ENCODE data around the gene RAB11B. TPM values are rescaled to one million over a fixed set of nuclear protein-coding genes. Genes with fewer than 3 reads are reported as not detected.

The RAB11B gene
- total and polyA plus RNA-seq, 9 of the 15 experiments (the other 6 are each of a cell fraction or from before 2014, with no cell fraction given), result 0.74 to 71.0 (median 13.8) TPM

DNA sequence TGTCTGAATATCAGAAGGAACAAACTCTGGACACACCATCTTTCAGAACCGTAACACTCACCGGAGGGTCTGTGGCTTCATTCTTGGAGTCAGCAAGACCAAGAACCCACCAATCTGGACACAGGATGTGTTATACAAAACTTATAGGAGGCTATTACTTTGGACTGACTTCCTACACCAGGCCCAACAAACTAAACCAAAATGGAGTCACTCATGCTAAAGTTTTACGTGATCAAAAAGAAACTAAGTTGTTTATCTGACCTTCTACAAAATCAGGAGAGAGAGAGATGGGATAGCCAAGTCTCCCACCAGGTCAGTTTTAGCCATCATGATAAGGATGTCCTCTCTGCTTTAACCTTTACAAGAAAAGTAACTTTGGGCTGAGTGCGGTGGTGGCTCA lies 3.2 kb upstream of the RAB11B start (continued):
- TF ChIP-seq, protein P1, sequence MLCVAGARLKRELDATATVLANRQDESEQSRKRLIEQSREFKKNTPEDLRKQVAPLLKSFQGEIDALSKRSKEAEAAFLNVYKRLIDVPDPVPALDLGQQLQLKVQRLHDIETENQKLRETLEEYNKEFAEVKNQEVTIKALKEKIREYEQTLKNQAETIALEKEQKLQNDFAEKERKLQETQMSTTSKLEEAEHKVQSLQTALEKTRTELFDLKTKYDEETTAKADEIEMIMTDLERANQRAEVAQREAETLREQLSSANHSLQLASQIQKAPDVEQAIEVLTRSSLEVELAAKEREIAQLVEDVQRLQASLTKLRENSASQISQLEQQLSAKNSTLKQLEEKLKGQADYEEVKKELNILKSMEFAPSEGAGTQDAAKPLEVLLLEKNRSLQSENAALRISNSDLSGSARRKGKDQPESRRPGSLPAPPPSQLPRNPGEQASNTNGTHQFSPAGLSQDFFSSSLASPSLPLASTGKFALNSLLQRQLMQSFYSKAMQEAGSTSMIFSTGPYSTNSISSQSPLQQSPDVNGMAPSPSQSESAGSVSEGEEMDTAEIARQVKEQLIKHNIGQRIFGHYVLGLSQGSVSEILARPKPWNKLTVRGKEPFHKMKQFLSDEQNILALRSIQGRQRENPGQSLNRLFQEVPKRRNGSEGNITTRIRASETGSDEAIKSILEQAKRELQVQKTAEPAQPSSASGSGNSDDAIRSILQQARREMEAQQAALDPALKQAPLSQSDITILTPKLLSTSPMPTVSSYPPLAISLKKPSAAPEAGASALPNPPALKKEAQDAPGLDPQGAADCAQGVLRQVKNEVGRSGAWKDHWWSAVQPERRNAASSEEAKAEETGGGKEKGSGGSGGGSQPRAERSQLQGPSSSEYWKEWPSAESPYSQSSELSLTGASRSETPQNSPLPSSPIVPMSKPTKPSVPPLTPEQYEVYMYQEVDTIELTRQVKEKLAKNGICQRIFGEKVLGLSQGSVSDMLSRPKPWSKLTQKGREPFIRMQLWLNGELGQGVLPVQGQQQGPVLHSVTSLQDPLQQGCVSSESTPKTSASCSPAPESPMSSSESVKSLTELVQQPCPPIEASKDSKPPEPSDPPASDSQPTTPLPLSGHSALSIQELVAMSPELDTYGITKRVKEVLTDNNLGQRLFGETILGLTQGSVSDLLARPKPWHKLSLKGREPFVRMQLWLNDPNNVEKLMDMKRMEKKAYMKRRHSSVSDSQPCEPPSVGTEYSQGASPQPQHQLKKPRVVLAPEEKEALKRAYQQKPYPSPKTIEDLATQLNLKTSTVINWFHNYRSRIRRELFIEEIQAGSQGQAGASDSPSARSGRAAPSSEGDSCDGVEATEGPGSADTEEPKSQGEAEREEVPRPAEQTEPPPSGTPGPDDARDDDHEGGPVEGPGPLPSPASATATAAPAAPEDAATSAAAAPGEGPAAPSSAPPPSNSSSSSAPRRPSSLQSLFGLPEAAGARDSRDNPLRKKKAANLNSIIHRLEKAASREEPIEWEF (CRISPR knock-in tag; IDR thresholded peaks at IDR 0.05), result no peak
- TF ChIP-seq, protein P2, sequence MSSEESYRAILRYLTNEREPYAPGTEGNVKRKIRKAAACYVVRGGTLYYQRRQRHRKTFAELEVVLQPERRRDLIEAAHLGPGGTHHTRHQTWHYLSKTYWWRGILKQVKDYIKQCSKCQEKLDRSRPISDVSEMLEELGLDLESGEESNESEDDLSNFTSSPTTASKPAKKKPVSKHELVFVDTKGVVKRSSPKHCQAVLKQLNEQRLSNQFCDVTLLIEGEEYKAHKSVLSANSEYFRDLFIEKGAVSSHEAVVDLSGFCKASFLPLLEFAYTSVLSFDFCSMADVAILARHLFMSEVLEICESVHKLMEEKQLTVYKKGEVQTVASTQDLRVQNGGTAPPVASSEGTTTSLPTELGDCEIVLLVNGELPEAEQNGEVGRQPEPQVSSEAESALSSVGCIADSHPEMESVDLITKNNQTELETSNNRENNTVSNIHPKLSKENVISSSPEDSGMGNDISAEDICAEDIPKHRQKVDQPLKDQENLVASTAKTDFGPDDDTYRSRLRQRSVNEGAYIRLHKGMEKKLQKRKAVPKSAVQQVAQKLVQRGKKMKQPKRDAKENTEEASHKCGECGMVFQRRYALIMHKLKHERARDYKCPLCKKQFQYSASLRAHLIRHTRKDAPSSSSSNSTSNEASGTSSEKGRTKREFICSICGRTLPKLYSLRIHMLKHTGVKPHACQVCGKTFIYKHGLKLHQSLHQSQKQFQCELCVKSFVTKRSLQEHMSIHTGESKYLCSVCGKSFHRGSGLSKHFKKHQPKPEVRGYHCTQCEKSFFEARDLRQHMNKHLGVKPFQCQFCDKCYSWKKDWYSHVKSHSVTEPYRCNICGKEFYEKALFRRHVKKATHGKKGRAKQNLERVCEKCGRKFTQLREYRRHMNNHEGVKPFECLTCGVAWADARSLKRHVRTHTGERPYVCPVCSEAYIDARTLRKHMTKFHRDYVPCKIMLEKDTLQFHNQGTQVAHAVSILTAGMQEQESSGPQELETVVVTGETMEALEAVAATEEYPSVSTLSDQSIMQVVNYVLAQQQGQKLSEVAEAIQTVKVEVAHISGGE (CRISPR knock-in tag; IDR thresholded peaks at IDR 0.05), result no peak
- TF ChIP-seq NCOA4 (IDR thresholded peaks at IDR 0.05; ENCODE audit: partially characterized antibody) (no peak), HNRNPLL (IDR thresholded peaks at IDR 0.05; ENCODE audit: low read depth, low read length, poor library complexity, severe bottlenecking) (no peak), CREB1 (IDR thresholded peaks at IDR 0.05) (no peak), CREB1 (CRISPR knock-in tag; IDR thresholded peaks at IDR 0.05) (no peak), POU5F1 (IDR thresholded peaks at IDR 0.05; ENCODE audit: borderline replicate concordance, low read depth, low read length, partially characterized antibody) (no peak), MBD2 (IDR thresholded peaks at IDR 0.05; ENCODE audit: borderline replicate concordance, low read depth) (no peak)
- TF ChIP-seq, protein P3, sequence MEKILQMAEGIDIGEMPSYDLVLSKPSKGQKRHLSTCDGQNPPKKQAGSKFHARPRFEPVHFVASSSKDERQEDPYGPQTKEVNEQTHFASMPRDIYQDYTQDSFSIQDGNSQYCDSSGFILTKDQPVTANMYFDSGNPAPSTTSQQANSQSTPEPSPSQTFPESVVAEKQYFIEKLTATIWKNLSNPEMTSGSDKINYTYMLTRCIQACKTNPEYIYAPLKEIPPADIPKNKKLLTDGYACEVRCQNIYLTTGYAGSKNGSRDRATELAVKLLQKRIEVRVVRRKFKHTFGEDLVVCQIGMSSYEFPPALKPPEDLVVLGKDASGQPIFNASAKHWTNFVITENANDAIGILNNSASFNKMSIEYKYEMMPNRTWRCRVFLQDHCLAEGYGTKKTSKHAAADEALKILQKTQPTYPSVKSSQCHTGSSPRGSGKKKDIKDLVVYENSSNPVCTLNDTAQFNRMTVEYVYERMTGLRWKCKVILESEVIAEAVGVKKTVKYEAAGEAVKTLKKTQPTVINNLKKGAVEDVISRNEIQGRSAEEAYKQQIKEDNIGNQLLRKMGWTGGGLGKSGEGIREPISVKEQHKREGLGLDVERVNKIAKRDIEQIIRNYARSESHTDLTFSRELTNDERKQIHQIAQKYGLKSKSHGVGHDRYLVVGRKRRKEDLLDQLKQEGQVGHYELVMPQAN (IDR thresholded peaks at IDR 0.05; ENCODE audit: borderline replicate concordance), result no peak
- TF ChIP-seq, protein P4, sequence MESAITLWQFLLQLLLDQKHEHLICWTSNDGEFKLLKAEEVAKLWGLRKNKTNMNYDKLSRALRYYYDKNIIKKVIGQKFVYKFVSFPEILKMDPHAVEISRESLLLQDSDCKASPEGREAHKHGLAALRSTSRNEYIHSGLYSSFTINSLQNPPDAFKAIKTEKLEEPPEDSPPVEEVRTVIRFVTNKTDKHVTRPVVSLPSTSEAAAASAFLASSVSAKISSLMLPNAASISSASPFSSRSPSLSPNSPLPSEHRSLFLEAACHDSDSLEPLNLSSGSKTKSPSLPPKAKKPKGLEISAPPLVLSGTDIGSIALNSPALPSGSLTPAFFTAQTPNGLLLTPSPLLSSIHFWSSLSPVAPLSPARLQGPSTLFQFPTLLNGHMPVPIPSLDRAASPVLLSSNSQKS (CRISPR knock-in tag; IDR thresholded peaks at IDR 0.05), result no peak
- TF ChIP-seq, protein P5, sequence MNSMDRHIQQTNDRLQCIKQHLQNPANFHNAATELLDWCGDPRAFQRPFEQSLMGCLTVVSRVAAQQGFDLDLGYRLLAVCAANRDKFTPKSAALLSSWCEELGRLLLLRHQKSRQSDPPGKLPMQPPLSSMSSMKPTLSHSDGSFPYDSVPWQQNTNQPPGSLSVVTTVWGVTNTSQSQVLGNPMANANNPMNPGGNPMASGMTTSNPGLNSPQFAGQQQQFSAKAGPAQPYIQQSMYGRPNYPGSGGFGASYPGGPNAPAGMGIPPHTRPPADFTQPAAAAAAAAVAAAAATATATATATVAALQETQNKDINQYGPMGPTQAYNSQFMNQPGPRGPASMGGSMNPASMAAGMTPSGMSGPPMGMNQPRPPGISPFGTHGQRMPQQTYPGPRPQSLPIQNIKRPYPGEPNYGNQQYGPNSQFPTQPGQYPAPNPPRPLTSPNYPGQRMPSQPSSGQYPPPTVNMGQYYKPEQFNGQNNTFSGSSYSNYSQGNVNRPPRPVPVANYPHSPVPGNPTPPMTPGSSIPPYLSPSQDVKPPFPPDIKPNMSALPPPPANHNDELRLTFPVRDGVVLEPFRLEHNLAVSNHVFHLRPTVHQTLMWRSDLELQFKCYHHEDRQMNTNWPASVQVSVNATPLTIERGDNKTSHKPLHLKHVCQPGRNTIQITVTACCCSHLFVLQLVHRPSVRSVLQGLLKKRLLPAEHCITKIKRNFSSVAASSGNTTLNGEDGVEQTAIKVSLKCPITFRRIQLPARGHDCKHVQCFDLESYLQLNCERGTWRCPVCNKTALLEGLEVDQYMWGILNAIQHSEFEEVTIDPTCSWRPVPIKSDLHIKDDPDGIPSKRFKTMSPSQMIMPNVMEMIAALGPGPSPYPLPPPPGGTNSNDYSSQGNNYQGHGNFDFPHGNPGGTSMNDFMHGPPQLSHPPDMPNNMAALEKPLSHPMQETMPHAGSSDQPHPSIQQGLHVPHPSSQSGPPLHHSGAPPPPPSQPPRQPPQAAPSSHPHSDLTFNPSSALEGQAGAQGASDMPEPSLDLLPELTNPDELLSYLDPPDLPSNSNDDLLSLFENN (IDR thresholded peaks at IDR 0.05; ENCODE audit: low read depth in 2 of 2, low read length in 2 of 2), result no peak

Data from K562 (cell line).